Measurements from ENCODE around the gene ARHGAP4. TPM values are rescaled to one million over a fixed set of nuclear protein-coding genes. Genes with fewer than 3 reads are reported as not detected.

ARHGAP4 gene
- total and polyA plus RNA-seq, 4 donors, result 34.2 to 114 (median 80.4) TPM

DNA sequence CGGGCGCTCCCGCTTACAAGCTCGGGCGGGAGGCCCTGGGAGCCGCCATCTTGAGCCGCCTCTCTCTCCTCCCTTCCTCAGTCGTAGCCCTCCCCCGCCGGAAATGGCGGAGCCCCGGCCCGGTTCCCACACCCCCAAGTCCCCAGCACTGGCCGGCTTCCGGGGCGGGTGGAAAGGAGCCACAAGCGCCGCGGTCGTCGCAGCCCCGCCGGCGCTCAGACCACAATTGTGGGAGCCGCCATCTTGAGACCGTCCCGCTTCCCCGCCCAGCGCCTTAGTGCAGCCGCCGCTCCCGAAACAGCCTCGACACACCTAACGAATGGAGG is 45.0 kb upstream of the ARHGAP4 start:
- H3K9ac ChIP-seq (ENCODE audit: insufficient read depth in 1 of 2, low read length in 2 of 2), result peak overlapping the region; percentile 95 to 99
- H3K36me3 ChIP-seq (ENCODE audit: control insufficient read depth in 4 of 4, insufficient read depth in 4 of 4, low read length in 4 of 4), result peaks cover 0 to 6% (median 0%) of the 10 kb centered on the region in 4 donors
- H3K27ac ChIP-seq (ENCODE audit: low read depth in 1 of 2, low read length in 1 of 2), result peak overlapping the region; percentile 88 to 98
- peak; percentile 57 for ATAC-seq (ENCODE audit: insufficient read depth, low FRiP score)
- H3K4me3 ChIP-seq, result peak overlapping the region; percentile 85
- WGBS, 2 donors, result 0 to 7% methylated on average over 11 to 34 of the region's 34 CpGs
- H3K4me1 ChIP-seq (ENCODE audit: control insufficient read depth in 5 of 5, insufficient read depth in 5 of 5, low read length in 5 of 5), result peaks cover 0 to 45% (median 10%) of the 10 kb centered on the region in 5 donors
- no peaks in the 10 kb centered on the region for H3K27me3 ChIP-seq (ENCODE audit: control insufficient read depth in 3 of 3, insufficient read depth in 3 of 3, low read length in 2 of 3)
- DNase-seq, result peak; percentile 87 to 93 (median 91)
- H3K9me3 ChIP-seq (ENCODE audit: control insufficient read depth in 4 of 4, insufficient read depth in 3 of 4, low read length in 3 of 4), result peaks cover 0 to 4% (median 0%) of the 10 kb centered on the region in 4 donors
- TF ChIP-seq CTCF (IDR thresholded peaks at IDR 0.05; ENCODE audit: control extremely low read depth, extremely low read depth), result no peak

GRCh38 chrX:153970357-153971123 is 44.5 kb upstream of the ARHGAP4 start:
- peak overlapping the region; percentile 85 for H3K4me3 ChIP-seq
- H3K36me3 ChIP-seq (ENCODE audit: control insufficient read depth in 4 of 4, insufficient read depth in 4 of 4, low read length in 4 of 4), result peaks cover 0 to 6% (median 0%) of the 10 kb centered on the region in 4 donors
- no peaks in the 10 kb centered on the region for H3K27me3 ChIP-seq (ENCODE audit: control insufficient read depth in 3 of 3, insufficient read depth in 3 of 3, low read length in 2 of 3)
- H3K9me3 ChIP-seq (ENCODE audit: control insufficient read depth in 4 of 4, insufficient read depth in 3 of 4, low read length in 3 of 4), result peaks cover 0 to 4% (median 0%) of the 10 kb centered on the region in 4 donors
- H3K4me1 ChIP-seq (ENCODE audit: control insufficient read depth in 5 of 5, insufficient read depth in 5 of 5, low read length in 5 of 5), result peaks cover 0 to 45% (median 10%) of the 10 kb centered on the region in 5 donors
- 1 to 10% methylated on average over 13 to 49 of the region's 49 CpGs for WGBS, 2 donors
- no peak for ATAC-seq (ENCODE audit: insufficient read depth, low FRiP score)
- H3K27ac ChIP-seq (ENCODE audit: low read depth in 1 of 2, low read length in 1 of 2), result peak overlapping the region; percentile 88 to 98
- peak; percentile 72 to 88 (median 76) for DNase-seq
- no peak for TF ChIP-seq CTCF (IDR thresholded peaks at IDR 0.05; ENCODE audit: control extremely low read depth, extremely low read depth)
- peak overlapping the region; percentile 68 to 95 for H3K9ac ChIP-seq (ENCODE audit: insufficient read depth in 1 of 2, low read length in 2 of 2)

DNA sequence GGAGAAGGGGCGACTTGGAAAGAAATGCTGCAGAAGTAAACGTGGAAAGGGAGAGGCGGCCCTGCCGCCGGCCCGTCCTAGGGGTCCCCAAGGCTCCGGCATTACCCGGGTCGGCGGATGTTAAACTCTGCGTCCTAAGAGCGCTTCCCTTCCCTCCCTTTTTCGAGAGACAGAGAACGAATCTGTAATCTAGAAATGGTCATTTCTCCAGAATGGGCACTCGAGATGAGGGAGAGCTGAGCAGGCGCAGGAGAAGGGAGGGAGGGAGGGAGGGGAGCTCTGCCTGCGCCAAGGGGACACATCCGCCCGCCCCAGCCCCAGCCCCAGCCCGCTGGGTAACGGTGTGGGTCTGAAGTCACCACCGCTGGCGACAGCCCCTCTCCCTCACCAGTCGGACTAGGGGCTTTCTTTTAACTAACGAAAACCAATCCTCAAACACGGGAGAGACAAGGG is 43.9 kb upstream of the ARHGAP4 start:
- H3K27me3 ChIP-seq (ENCODE audit: control insufficient read depth in 3 of 3, insufficient read depth in 3 of 3, low read length in 2 of 3), result no peaks in the 10 kb centered on the region
- 1 to 15% methylated on average over 19 to 26 of the region's 26 CpGs for WGBS, 2 donors
- no peak for ATAC-seq (ENCODE audit: insufficient read depth, low FRiP score)
- H3K4me3 ChIP-seq, result peak overlapping the region; percentile 26
- H3K9ac ChIP-seq (ENCODE audit: insufficient read depth in 1 of 2, low read length in 2 of 2), result peak overlapping the region in 1 of 2 donors; percentile 11
- peak overlapping the region in 1 of 2 donors; percentile 38 for H3K27ac ChIP-seq (ENCODE audit: low read depth in 1 of 2, low read length in 1 of 2)
- H3K9me3 ChIP-seq (ENCODE audit: control insufficient read depth in 4 of 4, insufficient read depth in 3 of 4, low read length in 3 of 4), result peaks cover 0 to 4% (median 0%) of the 10 kb centered on the region in 4 donors
- peaks cover 0 to 6% (median 0%) of the 10 kb centered on the region in 4 donors for H3K36me3 ChIP-seq (ENCODE audit: control insufficient read depth in 4 of 4, insufficient read depth in 4 of 4, low read length in 4 of 4)
- no peak for TF ChIP-seq CTCF (IDR thresholded peaks at IDR 0.05; ENCODE audit: control extremely low read depth, extremely low read depth)
- peaks cover 0 to 45% (median 10%) of the 10 kb centered on the region in 5 donors for H3K4me1 ChIP-seq (ENCODE audit: control insufficient read depth in 5 of 5, insufficient read depth in 5 of 5, low read length in 5 of 5)
- peak in 2 of 3 donors; percentile 61 to 73 for DNase-seq

All from lung (tissue), 12 donors.